D721Med (cell line): ENCODE data around the gene COQ7.

Experiments
- DNase-seq: peaks from one replicate; pipeline ENCODE4 v3.0.0; 2011; ENCODE audit warnings: low spot score; ENCODE audit not compliant: insufficient read length
- FAIRE-seq: peaks from 2 replicates; lab custom pipeline; 2011; peaks lifted over from hg19 to GRCh38; lab: Jason Lieb, UNC
- TF ChIP-seq, protein P1 (sequence below): IDR thresholded peaks from 2 replicates; pipeline ENCODE4 v1.5.1; 2012; ENCODE audit warnings: mild to moderate bottlenecking, control low read depth; ENCODE audit not compliant: insufficient read depth; ENCODE audit errors: missing control alignments

Gene COQ7

GRCh38 chr16:19115148-19116021 lies 48.0 kb downstream of the COQ7 start:
- FAIRE-seq (no peak), DNase-seq (no peak)
- TF ChIP-seq, protein P1, sequence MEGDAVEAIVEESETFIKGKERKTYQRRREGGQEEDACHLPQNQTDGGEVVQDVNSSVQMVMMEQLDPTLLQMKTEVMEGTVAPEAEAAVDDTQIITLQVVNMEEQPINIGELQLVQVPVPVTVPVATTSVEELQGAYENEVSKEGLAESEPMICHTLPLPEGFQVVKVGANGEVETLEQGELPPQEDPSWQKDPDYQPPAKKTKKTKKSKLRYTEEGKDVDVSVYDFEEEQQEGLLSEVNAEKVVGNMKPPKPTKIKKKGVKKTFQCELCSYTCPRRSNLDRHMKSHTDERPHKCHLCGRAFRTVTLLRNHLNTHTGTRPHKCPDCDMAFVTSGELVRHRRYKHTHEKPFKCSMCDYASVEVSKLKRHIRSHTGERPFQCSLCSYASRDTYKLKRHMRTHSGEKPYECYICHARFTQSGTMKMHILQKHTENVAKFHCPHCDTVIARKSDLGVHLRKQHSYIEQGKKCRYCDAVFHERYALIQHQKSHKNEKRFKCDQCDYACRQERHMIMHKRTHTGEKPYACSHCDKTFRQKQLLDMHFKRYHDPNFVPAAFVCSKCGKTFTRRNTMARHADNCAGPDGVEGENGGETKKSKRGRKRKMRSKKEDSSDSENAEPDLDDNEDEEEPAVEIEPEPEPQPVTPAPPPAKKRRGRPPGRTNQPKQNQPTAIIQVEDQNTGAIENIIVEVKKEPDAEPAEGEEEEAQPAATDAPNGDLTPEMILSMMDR: no peak

GRCh38 chr16:19116711-19117449 lies 49.5 kb downstream of the COQ7 start:
- DNase-seq: no peak
- TF ChIP-seq, protein P1: no peak
- no peak for FAIRE-seq

DNA sequence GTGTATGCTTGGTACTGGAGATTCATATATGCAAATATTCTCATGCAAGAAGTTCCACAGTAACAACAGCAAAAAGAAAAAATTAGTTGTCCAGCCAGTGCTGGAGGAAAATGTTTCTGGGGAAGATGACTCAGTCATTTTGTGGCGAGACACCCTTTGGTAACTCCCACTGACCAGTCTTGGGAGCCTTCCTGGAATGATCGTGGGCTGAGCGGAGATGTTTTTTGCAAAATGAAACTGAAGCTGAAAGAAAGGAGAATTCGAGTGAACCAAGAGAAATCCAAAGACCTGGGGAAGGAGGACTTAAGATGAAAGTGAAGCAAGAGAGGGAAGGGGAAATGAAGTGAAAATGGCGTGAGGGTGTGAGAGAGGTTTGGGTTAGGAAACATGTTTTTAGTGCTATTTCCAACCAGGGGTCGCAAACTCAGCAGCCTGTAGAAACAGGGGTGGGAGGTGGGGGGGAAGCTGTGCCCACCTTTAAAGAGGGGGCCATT lies 51.6 kb downstream of the COQ7 start:
- FAIRE-seq: no peak
- TF ChIP-seq, protein P1: no peak

GRCh38 chr16:19119564-19119963 lies 52.1 kb downstream of the COQ7 start:
- TF ChIP-seq, protein P1: no peak
- FAIRE-seq: no peak
- no peak for DNase-seq

More for the DNA sequence above, 51.6 kb downstream of the COQ7 start:
- DNase-seq: no peak

DNA sequence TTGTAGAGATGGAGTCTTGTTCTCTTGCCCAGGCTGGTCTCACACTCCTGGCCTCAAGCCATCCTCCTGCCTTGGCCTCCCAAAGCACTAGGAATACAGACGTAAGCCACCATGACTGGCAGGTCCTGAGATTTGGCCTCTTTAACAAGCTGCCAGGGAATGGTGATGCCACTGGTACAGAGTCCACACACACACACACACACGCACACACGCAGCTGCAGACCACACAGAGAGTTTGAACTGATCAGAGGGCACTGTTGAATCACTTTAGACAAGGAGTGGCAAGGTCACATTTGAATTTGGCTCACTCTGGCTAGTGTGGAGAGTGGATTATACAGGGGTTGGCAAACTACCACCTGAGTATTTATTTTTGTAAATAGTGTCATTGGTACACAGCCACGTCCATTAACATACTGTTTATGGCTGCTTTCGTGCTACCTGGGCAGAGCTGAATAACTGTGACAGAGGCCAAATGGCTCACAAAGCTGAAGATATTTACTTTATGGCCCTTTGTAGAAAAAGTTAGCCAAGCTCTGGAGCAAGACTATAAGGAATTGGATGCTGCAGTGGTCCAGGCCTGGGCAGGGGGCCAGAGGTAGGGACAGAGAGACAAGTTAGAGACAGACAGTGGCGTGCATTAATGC lies 56.2 kb downstream of the COQ7 start:
- TF ChIP-seq, protein P1: no peak
- DNase-seq (no peak), FAIRE-seq (no peak)

DNA sequence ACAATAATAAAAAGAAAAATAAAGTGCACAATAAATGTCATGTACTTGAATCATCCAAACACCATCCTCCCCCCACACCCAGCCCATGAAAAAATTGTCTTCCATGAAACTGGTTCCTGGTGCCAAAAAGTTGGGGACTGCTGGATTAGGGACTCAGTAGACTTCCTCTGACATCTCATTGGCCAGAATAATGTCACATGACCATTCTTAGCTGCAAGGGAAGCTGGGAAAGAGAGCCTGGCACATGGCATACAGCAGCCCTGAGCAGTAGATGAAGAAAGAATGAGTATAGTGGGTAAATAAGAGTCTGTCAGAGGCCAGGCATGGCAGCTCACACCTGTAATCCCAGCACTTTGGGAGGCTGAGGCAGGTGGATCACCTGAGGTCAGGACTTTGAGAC lies 58.9 kb downstream of the COQ7 start:
- TF ChIP-seq, protein P1: no peak
- no peak for FAIRE-seq
- DNase-seq: no peak
